Activated CD8-positive, alpha-beta memory T cell treated with anti-CD3 and anti-CD28 coated beads for 1 hour (primary cell): ENCODE data around the gene MBOAT2.

Experiments
- DNase-seq, 2 donors: peaks; one replicate each; pipeline ENCODE4 v3.0.0-alpha.2; 2020; ENCODE audit warnings: low read depth in 1 of 2; ENCODE audit errors: extremely low read depth in 1 of 2

Gene MBOAT2

GRCh38 chr2:9018534-9018933, 15.1 kb upstream of the MBOAT2 start:
- DNase-seq: no peak

GRCh38 chr2:9018109-9018508, 14.6 kb upstream of the MBOAT2 start:
- DNase-seq: no peak

- no peak for DNase-seq
Observed at GRCh38 chr2:9017411-9017810, 13.9 kb upstream of the MBOAT2 start.

GRCh38 chr2:9015998-9016397, 12.5 kb upstream of the MBOAT2 start:
- no peak for DNase-seq

DNA sequence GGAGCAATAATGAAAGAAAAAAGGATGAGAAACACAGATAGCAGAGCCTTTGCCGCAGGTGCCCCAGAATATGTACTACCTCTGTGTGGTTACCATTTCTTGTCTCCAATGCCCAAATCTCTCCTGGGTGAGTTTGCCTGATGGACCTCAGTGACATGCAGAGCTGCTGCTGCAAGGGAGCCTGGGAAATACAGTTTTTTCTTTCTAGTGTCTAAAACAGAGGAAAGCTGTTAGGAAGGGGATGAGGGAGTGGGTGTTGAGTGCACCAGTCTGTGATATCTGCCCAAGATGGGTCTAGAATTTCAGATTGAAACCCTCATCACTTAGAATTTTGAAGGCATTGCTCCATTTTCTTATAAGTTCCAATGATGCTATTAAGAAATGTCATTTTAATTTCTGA, 9.9 kb upstream of the MBOAT2 start:
- DNase-seq: no peak

DNA sequence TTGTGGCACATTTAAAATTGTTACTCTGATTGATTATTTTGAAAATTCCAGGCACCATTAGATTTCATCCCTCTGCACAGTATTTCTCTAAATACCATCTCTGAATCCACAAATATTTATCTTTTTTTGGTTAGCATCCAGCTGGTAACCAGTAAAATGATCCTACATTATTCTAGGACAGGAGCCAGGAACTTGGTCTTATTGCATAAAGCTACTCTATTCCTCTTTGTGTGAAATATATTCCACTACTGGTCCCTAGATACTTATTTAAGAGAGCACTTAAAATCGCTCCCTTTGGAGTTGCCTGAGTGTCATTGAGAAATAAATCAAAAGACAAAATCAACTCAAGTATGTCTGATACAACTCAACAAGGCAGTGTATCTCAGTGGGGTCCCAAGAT, 7.4 kb upstream of the MBOAT2 start:
- no peak for DNase-seq

GRCh38 chr2:9008951-9009664, 5.6 kb upstream of the MBOAT2 start:
- no peak for DNase-seq

- DNase-seq: no peak
Observed at GRCh38 chr2:9006368-9006767, 2.9 kb upstream of the MBOAT2 start.

DNA sequence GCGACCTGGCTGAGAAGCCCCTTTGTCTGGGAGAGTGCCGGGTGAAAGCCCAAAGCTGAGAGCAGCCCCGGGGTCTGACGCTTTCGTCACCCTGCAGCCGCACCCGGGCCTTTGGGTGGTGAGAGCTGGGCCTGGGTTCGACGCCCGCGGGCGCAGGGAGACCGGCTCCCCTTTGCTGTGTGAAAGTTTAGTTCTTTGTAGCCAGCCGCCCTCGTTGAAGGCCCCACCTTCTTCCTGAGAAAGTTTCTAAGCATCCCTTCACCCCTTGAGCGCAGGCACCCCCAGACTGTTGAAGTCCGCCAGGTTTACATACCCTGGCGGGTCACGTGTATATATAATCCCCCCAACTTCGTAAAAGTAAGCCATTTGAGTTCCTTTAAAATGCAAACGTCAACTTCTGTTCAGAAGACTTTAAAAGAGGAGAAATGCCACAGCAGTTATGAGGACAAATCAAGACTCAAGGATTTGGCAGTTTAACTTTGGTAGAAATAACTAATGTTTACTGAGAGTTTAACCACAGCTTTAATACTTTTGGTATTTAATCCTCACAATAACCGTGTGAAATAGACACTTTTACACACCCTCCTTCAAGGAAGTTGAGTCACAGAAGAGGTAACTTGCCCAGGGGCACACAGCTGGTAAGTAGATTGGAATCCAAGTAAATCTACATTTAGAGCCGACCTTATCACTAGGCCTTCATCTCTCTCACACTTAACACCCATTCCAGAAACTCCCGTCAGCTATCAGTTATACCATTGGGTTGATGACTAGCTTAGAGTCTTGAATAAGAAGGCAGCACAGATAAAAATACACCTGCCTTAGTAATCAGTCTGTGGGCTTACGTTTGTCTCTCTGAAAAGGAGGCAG, 1.1 kb upstream of the MBOAT2 start:
- no peak for DNase-seq

DNA sequence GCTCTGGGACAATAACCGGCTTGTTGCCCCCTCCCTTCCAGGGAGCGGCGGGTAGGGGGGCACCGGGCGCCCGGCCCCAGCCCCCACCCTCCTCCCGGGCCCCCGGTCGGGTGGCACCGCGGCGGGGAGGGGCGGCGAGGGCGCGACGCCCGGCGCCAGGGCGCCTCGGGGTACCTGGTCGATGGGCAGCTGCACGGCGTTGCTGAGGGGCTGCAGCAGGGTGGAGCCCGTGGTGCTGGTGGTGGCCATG, 193 bp downstream of the MBOAT2 start:
- DNase-seq: no peak

- no peak for DNase-seq
Observed at GRCh38 chr2:9002637-9003365, 683 bp downstream of the MBOAT2 start.

- no peak for DNase-seq
Observed at GRCh38 chr2:9002313-9002636, 1.2 kb downstream of the MBOAT2 start.

- DNase-seq: no peak
Observed at GRCh38 chr2:9001778-9002177, 1.7 kb downstream of the MBOAT2 start.

GRCh38 chr2:9001229-9001628, 2.3 kb downstream of the MBOAT2 start:
- DNase-seq: no peak

- DNase-seq: no peak
Observed at GRCh38 chr2:9000442-9000841, 3.0 kb downstream of the MBOAT2 start.

DNA sequence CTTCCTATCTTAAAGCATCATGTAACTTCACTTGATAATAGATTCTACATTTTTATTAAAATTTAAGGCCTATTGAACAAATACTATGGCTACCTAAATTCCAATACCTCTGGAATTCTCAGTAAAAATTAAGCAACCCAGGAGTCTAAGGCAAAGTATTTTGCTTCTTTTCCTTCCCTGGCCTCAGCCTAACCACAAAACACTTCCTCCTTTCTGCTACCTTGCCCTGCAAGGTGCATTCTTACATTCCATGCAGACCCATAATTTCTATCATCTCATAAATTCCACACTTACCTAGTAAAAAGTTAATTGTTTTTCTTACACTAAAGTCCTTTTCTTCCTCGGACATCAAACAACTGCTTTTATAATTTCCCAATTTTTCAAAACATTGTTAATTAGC, 3.7 kb downstream of the MBOAT2 start:
- no peak for DNase-seq

GRCh38 chr2:8999102-8999446, 4.4 kb downstream of the MBOAT2 start:
- no peak for DNase-seq

- no peak for DNase-seq
Observed at GRCh38 chr2:8998418-8999101, 4.9 kb downstream of the MBOAT2 start.

GRCh38 chr2:8997631-8998030, 5.9 kb downstream of the MBOAT2 start:
- no peak for DNase-seq

- no peak for DNase-seq
Observed at GRCh38 chr2:8997108-8997507, 6.4 kb downstream of the MBOAT2 start.

- no peak for DNase-seq
Observed at GRCh38 chr2:8996006-8996405, 7.5 kb downstream of the MBOAT2 start.

DNA sequence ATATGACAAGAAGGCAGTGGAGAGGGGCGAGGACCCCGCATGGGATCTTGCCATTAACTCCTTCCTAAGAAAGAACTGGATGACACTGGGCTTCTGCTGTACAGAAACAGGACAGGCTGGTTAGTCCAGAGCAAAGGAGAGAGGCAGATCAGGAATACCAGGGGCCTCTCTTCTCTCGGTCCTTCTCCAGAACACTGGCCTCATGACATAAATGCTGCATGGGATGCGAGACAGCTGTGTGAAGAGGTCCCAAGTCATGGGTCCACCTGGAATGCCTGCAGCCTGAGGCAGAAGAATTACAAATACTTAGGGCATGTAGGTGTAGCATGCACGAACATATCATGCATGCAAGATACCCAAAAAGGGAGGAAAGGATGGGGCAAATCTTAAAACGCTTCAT, 9.1 kb downstream of the MBOAT2 start:
- no peak for DNase-seq
